ENCODE data around the gene AGPS.

DNA sequence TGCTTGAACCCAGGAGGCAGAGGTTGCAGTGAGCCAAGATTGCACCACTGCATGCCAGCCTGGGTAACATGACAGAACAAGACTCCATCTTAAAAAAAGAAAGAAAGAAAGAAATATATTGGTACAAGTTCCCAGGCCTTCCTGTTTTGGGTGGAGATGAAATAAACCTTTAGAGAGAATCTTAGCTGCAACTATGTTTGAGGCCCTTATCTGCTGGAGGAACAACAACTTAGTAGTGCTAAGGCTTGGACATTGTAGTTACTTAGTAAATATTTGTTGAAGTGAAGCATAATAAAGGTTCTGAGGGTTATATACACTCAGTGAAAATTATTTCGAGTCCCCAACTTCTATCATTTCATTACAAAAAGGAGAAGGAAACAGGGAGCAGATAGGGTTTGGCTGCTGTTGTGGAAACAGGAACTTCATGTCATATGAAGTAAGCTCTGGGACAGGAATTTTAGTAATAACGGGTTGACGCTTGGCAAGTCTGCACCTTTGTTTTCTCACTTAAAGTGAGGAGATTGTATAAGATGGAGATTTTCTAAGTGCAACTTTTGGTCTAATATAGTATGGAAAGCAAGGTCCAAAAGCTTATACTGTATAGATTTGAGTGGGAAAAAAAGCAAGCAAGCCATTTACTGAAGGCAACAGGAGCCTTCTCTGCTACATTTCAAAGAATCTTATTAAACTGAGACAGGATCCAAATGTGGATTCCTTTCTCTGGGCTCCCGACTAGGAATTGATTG, 40.0 kb upstream of the AGPS start:
- TF ChIP-seq CTCF (IDR thresholded peaks at IDR 0.05) (no peak), POLR2A (IDR thresholded peaks at IDR 0.05) (no peak)
